HL-60 (cell line): Measurements from ENCODE around the gene RAB8B.

Experiments
- DNase-seq, 2 experiments: peaks; one replicate each; pipeline ENCODE4 v3.0.0-alpha.2; 2010 to 2020; ENCODE audit warnings: low read depth in 1 of 2, low spot score in 1 of 2
- H3K27ac ChIP-seq: fragments of 250-450 bp; sonication (Bioruptor Pico); replicated peaks from 2 replicates; pipeline ENCODE4 v1.5.1; 2020; ENCODE audit warnings: mild to moderate bottlenecking, moderate library complexity
- H3K27me3 ChIP-seq: fragments of 250-450 bp; sonication (Bioruptor Pico); 2 replicates; pipeline ENCODE4 v1.5.1; 2021; ENCODE audit warnings: mild to moderate bottlenecking, moderate library complexity; ENCODE audit not compliant: insufficient read depth, poor library complexity, severe bottlenecking
- H3K4me3 ChIP-seq: replicated peaks from 2 replicates; pipeline ENCODE4 v1.5.1; 2011; ENCODE audit warnings: mild to moderate bottlenecking, control low read depth, low read length; ENCODE audit not compliant: insufficient read depth
- CTCF ChIP-seq: IDR thresholded peaks from one replicate; pipeline ENCODE4 v1.5.1; 2011; ENCODE audit warnings: low read length, control low read depth, inconsistent platforms; ENCODE audit not compliant: insufficient read depth
- GABPA ChIP-seq: IDR thresholded peaks from 2 replicates; pipeline ENCODE4 v1.6.1; 2012; ENCODE audit warnings: low read depth
- POLR2AphosphoS5 ChIP-seq: IDR thresholded peaks from 2 replicates; pipeline ENCODE4 v1.6.1; 2012; ENCODE audit warnings: low read depth
- REST ChIP-seq: IDR thresholded peaks from 2 replicates; pipeline ENCODE4 v1.6.1; 2012; ENCODE audit warnings: low read depth; ENCODE audit not compliant: insufficient replicate concordance
- SPI1 ChIP-seq: IDR thresholded peaks from 2 replicates; pipeline ENCODE4 v1.6.1; 2012; ENCODE audit warnings: low read depth, mild to moderate bottlenecking, borderline replicate concordance

The RAB8B gene

GRCh38 chr15:63232405-63232804, 43.0 kb downstream of the RAB8B start:
- no peak for TF ChIP-seq CTCF
- peak; percentile 41; the same call in 1 of the 2 replicates for TF ChIP-seq SPI1
- H3K27ac ChIP-seq, result peak overlapping the region; percentile 5
- no peak for DNase-seq
- H3K4me3 ChIP-seq, result no peak overlapping the region
- no peaks in the 10 kb centered on the region for H3K27me3 ChIP-seq

- H3K4me3 ChIP-seq, result no peak overlapping the region
- H3K27ac ChIP-seq, result 0 out of 2 replicates have a peak overlapping the region, but pooled peaks have one; percentile 23
- no peak for TF ChIP-seq SPI1
- no peak for TF ChIP-seq CTCF
- no peak for TF ChIP-seq POLR2AphosphoS5
- no peak for TF ChIP-seq REST
- TF ChIP-seq GABPA, result no peak
- peak in 1 of 2 experiments; percentile 19 for DNase-seq
- H3K27me3 ChIP-seq, result no peaks in the 10 kb centered on the region
These were observed 43.5 kb downstream of the RAB8B start for GRCh38 chr15:63232943-63233342.

- DNase-seq, result no peak
- no peak overlapping the region for H3K4me3 ChIP-seq
- TF ChIP-seq REST, result no peak
- TF ChIP-seq CTCF, result no peak
- no peak for TF ChIP-seq SPI1
- TF ChIP-seq POLR2AphosphoS5, result no peak
- TF ChIP-seq GABPA, result no peak
- H3K27ac ChIP-seq, result peak overlapping the region; percentile 23; the same call in 1 of the 2 replicates
- no peaks in the 10 kb centered on the region for H3K27me3 ChIP-seq
These were observed 44.4 kb downstream of the RAB8B start for GRCh38 chr15:63233667-63234423.

- DNase-seq, result no peak
- TF ChIP-seq CTCF (no peak), SPI1 (no peak), GABPA (no peak), POLR2AphosphoS5 (no peak), REST (no peak)
- no peak overlapping the region for H3K4me3 ChIP-seq
- H3K27ac ChIP-seq, result no peak overlapping the region; the same call in 1 of the 2 replicates
- no peaks in the 10 kb centered on the region for H3K27me3 ChIP-seq
These were observed 45.1 kb downstream of the RAB8B start for GRCh38 chr15:63234451-63234870.
